ENCODE results near the gene GRIK1. TPM values are rescaled to one million over a fixed set of nuclear protein-coding genes. Genes with fewer than 3 reads are reported as not detected.

The GRIK1 gene
- total RNA-seq, 1 donor from 2014 or later = not detected

- no peak overlapping the region for H3K27ac ChIP-seq
- ATAC-seq (no peak), DNase-seq (no peak)
- peaks cover 5% of the 10 kb centered on the region for H3K9me3 ChIP-seq
- H3K4me1 ChIP-seq = no peaks in the 10 kb centered on the region
- H3K27me3 ChIP-seq = no peaks in the 10 kb centered on the region
- no peak overlapping the region for H3K4me3 ChIP-seq
- TF ChIP-seq CTCF (IDR thresholded peaks at IDR 0.05) = no peak
- intact Hi-C loops (cut with DNase I) = no loop called here
- no peaks in the 10 kb centered on the region for H3K36me3 ChIP-seq
These were observed 425.0 kb downstream of the GRIK1 start for GRCh38 chr21:29514652-29515247.

DNA sequence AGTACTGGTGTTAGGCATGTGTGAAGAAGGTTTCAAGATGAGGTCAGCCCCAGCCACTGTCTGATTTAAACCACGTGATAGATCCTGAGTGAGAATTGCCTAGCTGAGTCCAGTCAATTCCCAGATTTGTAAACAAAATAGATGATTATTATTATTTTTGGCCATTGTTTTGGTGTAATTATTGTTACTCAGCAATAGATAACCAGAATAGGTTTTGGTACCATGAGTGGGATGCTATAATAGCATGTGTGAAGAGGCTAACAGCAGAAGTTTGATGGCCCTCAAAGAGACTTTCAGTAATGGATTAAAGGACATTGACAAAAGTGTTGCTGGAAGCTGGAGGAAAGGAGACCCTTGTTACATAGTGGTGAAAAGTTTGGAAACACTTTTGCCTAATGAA is 426.3 kb downstream of the GRIK1 start:
- no peak for TF ChIP-seq CTCF (IDR thresholded peaks at IDR 0.05)
- ATAC-seq = no peak
- Histone ChIP-seq H3K4me1 (no peaks in the 10 kb centered on the region), H3K4me3 (no peak overlapping the region), H3K27me3 (no peaks in the 10 kb centered on the region), H3K27ac (no peak overlapping the region), H3K36me3 (no peaks in the 10 kb centered on the region), H3K9me3 (peaks cover 5% of the 10 kb centered on the region)
- DNase-seq = no peak
- intact Hi-C loops (cut with DNase I) = no loop called here

- Histone ChIP-seq H3K4me1 (no peaks in the 10 kb centered on the region), H3K27ac (no peak overlapping the region), H3K9me3 (peaks cover 5% of the 10 kb centered on the region), H3K36me3 (no peaks in the 10 kb centered on the region), H3K4me3 (no peak overlapping the region), H3K27me3 (no peaks in the 10 kb centered on the region)
- intact Hi-C loops (cut with DNase I) = no loop called here
- DNase-seq = no peak
- ATAC-seq = no peak
- no peak for TF ChIP-seq CTCF (IDR thresholded peaks at IDR 0.05)
These were observed 428.7 kb downstream of the GRIK1 start for GRCh38 chr21:29511096-29511495.

GRCh38 chr21:29509121-29509520 is 430.7 kb downstream of the GRIK1 start:
- DNase-seq = no peak
- intact Hi-C loops (cut with DNase I) = no loop called here
- Histone ChIP-seq H3K27me3 (no peaks in the 10 kb centered on the region), H3K9me3 (peaks cover 3% of the 10 kb centered on the region), H3K4me3 (no peak overlapping the region), H3K27ac (no peak overlapping the region), H3K4me1 (no peaks in the 10 kb centered on the region), H3K36me3 (no peaks in the 10 kb centered on the region)
- TF ChIP-seq CTCF (IDR thresholded peaks at IDR 0.05) = no peak
- ATAC-seq = no peak

DNA sequence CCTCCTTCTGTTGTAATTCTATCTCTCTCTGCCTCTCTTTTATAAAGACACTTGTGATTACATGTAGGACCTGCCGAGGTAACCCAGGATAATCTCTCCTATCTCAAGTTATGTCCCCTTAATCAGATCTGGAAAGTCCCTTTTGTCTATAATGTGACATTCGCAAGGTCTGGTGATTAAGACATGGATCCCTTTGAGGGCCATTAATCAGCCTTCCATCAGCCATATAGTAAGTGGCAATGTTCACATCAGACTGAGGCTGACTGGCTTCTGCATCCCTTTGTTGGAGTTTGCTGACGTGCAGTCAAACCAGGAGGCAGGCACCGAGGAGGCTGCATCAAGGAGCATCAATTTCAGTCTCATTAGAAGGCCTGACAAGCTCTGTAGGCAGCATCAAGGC is 431.5 kb downstream of the GRIK1 start:
- DNase-seq (no peak), ATAC-seq (no peak)
- no peak overlapping the region for H3K27ac ChIP-seq
- H3K9me3 ChIP-seq = no peaks in the 10 kb centered on the region
- no peak for TF ChIP-seq CTCF (IDR thresholded peaks at IDR 0.05)
- no peaks in the 10 kb centered on the region for H3K27me3 ChIP-seq
- intact Hi-C loops (cut with DNase I) = no loop called here
- no peaks in the 10 kb centered on the region for H3K36me3 ChIP-seq
- H3K4me3 ChIP-seq = no peak overlapping the region
- no peaks in the 10 kb centered on the region for H3K4me1 ChIP-seq

DNA sequence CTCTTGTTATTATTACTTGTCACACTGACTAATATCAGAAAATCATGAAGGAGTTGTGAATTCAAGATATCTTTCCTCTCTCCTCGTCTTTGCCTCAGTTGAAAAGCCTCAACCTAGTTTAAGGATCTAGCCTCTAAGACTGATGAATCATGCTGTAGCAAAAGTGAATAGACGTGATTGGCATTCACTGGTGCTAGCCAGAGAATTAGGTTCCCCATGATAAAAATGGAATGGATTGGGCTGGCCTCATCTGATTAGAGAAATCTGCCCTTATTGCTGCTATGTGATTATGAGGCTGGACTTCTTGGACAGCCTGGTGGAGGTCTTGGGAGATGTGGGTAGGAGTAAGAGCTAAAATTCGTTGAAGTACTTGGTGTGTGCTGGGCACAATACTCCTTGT is 432.8 kb downstream of the GRIK1 start:
- intact Hi-C loops (cut with DNase I) = no loop called here
- DNase-seq = no peak
- no peak for TF ChIP-seq CTCF (IDR thresholded peaks at IDR 0.05)
- Histone ChIP-seq H3K9me3 (no peaks in the 10 kb centered on the region), H3K36me3 (no peaks in the 10 kb centered on the region), H3K4me1 (no peaks in the 10 kb centered on the region), H3K27ac (no peak overlapping the region), H3K4me3 (no peak overlapping the region), H3K27me3 (no peaks in the 10 kb centered on the region)
- no peak for ATAC-seq

Data from upper lobe of right lung (tissue), 1 donor.